Measurements from ENCODE around the gene DAZAP1. TPM values are rescaled to one million over a fixed set of nuclear protein-coding genes. Genes with fewer than 3 reads are reported as not detected.

Gene DAZAP1
- total RNA-seq, 1 experiment from 2014 or later: 177 TPM

- H3K36me3 ChIP-seq (ENCODE audit: low read depth, low read length): no peaks in the 10 kb centered on the region; the same call in 1 of the 2 replicates
- H3K9me3 ChIP-seq (ENCODE audit: low read length): no peaks in the 10 kb centered on the region
- intact Hi-C loops (cut with micrococcal nuclease): no loop called here
- H3K9me2 ChIP-seq (replicated peaks; ENCODE audit: low read length): no peaks in the 10 kb centered on the region
- H2AFZ ChIP-seq (ENCODE audit: low read length): no peak overlapping the region
- no peaks in the 10 kb centered on the region for H3K79me2 ChIP-seq (ENCODE audit: low read length)
- H3K4me1 ChIP-seq (ENCODE audit: insufficient read depth, low read length): no peaks in the 10 kb centered on the region
- no peak overlapping the region for H3K4me2 ChIP-seq (ENCODE audit: low read length)
- H3F3A ChIP-seq (ENCODE audit: low read length, unreplicated experiment): no peaks in the 10 kb centered on the region
- no peaks in the 10 kb centered on the region for H4K20me1 ChIP-seq (ENCODE audit: low read length)
- DNase-seq (no peak), ATAC-seq (no peak)
- H3K27me3 ChIP-seq (ENCODE audit: low read length): no peaks in the 10 kb centered on the region
- no TSS peak for BruUV-seq (replicated peaks)
- TF ChIP-seq EZH2phosphoT487 (IDR thresholded peaks at IDR 0.05; ENCODE audit: borderline replicate concordance, low read length): no peak
- no peak for TF ChIP-seq EZH2 (IDR thresholded peaks at IDR 0.05; ENCODE audit: low read length, unreplicated experiment)
- TF ChIP-seq CTCF (conservative IDR thresholded peaks at IDR 0.05; ENCODE audit: low read depth, low read length): no peak
- no peak overlapping the region for H3K27ac ChIP-seq (ENCODE audit: low read length)
- CTCF ChIA-PET: no interaction called here
- POLR2A ChIA-PET (ENCODE audit: unreplicated experiment): no interaction called here
- no peak overlapping the region for H3K4me3 ChIP-seq (ENCODE audit: low read length)
- no peak overlapping the region for H3K9ac ChIP-seq (ENCODE audit: low read length)
These were observed 40.2 kb upstream of the DAZAP1 start for GRCh38 chr19:1366899-1367870.

- ATAC-seq (no peak), DNase-seq (no peak)
- intact Hi-C loops (cut with micrococcal nuclease): no loop called here
- Histone ChIP-seq H3K4me2 (ENCODE audit: low read length) (no peak overlapping the region), H2AFZ (ENCODE audit: low read length) (no peak overlapping the region), H4K20me1 (ENCODE audit: low read length) (no peaks in the 10 kb centered on the region), H3K9me2 (replicated peaks; ENCODE audit: low read length) (no peaks in the 10 kb centered on the region), H3K79me2 (ENCODE audit: low read length) (no peaks in the 10 kb centered on the region), H3K27ac (ENCODE audit: low read length) (no peak overlapping the region), H3K4me3 (ENCODE audit: low read length) (no peak overlapping the region), H3F3A (ENCODE audit: low read length, unreplicated experiment) (no peaks in the 10 kb centered on the region), H3K4me1 (ENCODE audit: insufficient read depth, low read length) (no peaks in the 10 kb centered on the region), H3K9ac (ENCODE audit: low read length) (no peak overlapping the region), H3K36me3 (ENCODE audit: low read depth, low read length) (no peaks in the 10 kb centered on the region; the same call in 1 of the 2 replicates), H3K9me3 (ENCODE audit: low read length) (no peaks in the 10 kb centered on the region), H3K27me3 (ENCODE audit: low read length) (no peaks in the 10 kb centered on the region)
- no TSS peak for BruUV-seq (replicated peaks)
- TF ChIP-seq CTCF (conservative IDR thresholded peaks at IDR 0.05; ENCODE audit: low read depth, low read length) (no peak), EZH2phosphoT487 (IDR thresholded peaks at IDR 0.05; ENCODE audit: borderline replicate concordance, low read length) (no peak), EZH2 (IDR thresholded peaks at IDR 0.05; ENCODE audit: low read length, unreplicated experiment) (no peak)
- ChIA-PET CTCF (no interaction called here), POLR2A (ENCODE audit: unreplicated experiment) (no interaction called here)
These were observed 38.1 kb upstream of the DAZAP1 start for GRCh38 chr19:1369214-1369805.
